Effector memory CD8-positive, alpha-beta T cell (primary cell): Measurements from ENCODE around the gene FRMPD3.
A peak's percentile ranks its signal among the peaks of the same experiment; 100 is the strongest.

Source experiments
- ATAC-seq: fragments of 150-1000 bp; cut with Tn5 transposase; replicated peaks from 2 replicates; pipeline ENCODE4 v1.10.0; 2021; ENCODE audit warnings: mild to moderate bottlenecking, moderate library complexity
- DNase-seq, 3 experiments: peaks; one replicate each; pipeline ENCODE4 v3.0.0; 2021
- H3K27ac Mint-ChIP-seq, 2 donors: one replicate each; pipeline ENCODE4 v1.8.0; 2022; ENCODE audit warnings: mild to moderate bottlenecking in 2 of 2, mixed read lengths in 2 of 2, moderate library complexity in 2 of 2
- H3K27me3 Mint-ChIP-seq, 2 donors: one replicate each; pipeline ENCODE4 v1.8.0; 2022; ENCODE audit warnings: mixed read lengths in 2 of 2
- H3K36me3 Mint-ChIP-seq: one replicate; pipeline ENCODE4 v1.8.0; 2022; ENCODE audit warnings: mild to moderate bottlenecking, moderate library complexity, mixed read lengths; ENCODE audit not compliant: insufficient read depth
- H3K4me1 Mint-ChIP-seq, 2 donors: one replicate each; pipeline ENCODE4 v1.8.0; 2022; ENCODE audit warnings: low read depth in 2 of 2, mixed read lengths in 2 of 2
- H3K4me3 Mint-ChIP-seq, 2 donors: one replicate each; pipeline ENCODE4 v1.8.0; 2022; ENCODE audit warnings: mild to moderate bottlenecking in 2 of 2, mixed read lengths in 2 of 2, moderate library complexity in 2 of 2
- H3K9me3 Mint-ChIP-seq, 2 donors: one replicate each; pipeline ENCODE4 v1.8.0; 2022; ENCODE audit warnings: mixed read lengths in 2 of 2
- total RNA-seq, 9 experiments: gene quantifications; one replicate each; lab custom pipeline; 2026; lab: John Stamatoyannopoulos, UW

The FRMPD3 gene
- total RNA-seq: 0 to 18.1 (median 1.0) reads per million in 9 experiments

DNA sequence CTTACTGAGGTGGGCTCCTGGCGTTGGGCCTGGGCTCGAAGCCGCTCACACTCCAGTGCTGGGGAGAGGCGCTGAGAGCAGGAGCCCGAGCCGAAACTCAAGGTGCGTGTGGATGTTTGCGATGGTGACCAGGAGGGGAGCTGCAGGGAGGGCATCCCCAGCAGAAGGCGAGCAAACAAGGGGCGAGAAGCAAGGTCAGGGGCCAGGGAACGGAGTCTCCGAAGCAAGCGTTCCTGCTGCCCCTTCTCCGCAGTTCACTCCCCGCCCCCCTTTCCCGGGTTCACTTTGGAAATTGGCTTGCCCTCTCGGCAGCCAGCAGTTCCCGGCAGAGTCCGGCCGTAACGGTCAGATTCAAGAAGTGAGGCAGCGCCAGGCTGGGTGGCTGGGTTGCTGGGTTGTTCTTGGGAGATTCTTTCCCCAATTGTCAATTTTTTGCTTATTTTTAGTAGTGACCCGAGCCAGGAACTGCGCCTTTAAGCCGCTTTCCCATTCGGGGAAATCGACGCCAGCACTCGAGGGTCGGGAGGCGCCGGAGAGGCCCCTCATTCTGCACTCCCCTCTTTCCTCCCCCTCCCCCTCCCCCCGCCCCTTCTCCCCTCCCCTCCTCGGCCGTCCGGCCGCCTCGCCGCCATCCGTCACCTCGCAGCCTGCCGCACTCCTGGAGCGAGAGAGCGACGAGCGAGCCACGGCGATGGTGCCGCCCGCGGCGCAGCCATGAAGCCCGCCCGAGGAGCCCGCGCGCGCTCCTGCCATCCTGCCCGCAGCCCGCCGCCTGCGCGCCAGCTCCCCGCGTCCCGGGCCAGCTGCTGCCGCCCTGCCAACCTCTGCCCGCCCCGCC is at the start of gene FRMPD3:
Gene FRMPD3, plus strand, starts transcription at position 655 of the 838 bp plus-strand sequence. CDS start 76,937 bp downstream, outside the sequence.
- ATAC-seq (peak; percentile 8), DNase-seq (peak; percentile 10 to 15 (median 12))
- peaks cover 17% of the 10 kb centered on the region for H3K36me3 Mint-ChIP-seq
- H3K9me3 Mint-ChIP-seq: no peaks in the 10 kb centered on the region
- peak within 1 kb of the TSS; percentile 71 to 85 for H3K4me3 Mint-ChIP-seq
- peak within 1 kb of the TSS; percentile 84 to 90 for H3K27ac Mint-ChIP-seq
- H3K27me3 Mint-ChIP-seq: peaks cover 6% of the 10 kb centered on the region in 2 donors
- H3K4me1 Mint-ChIP-seq: peaks cover 19 to 26% of the 10 kb centered on the region in 2 donors

DNA sequence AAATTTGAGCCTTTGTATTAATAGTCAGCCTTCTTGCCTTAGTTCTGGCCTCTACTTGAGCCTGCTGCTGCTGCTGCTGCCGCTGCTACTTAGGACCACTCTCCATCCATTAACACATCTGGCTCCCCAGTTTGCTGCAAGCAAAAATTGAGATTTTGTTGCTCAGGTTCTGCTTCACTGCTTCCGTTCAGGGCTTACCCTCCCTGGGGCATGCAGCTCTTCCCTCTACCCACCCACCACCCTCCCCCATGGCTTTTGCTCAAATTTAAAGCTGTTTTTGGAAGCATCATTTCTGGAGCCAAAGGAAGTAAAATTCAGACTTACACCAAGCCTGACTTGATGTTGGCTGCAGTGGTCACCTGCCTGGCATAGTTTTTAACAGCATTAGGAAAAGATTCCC is 28.9 kb upstream of the FRMPD3 start:
- Mint-ChIP-seq H3K36me3 (no peaks in the 10 kb centered on the region), H3K9me3 (peaks cover 2 to 7% of the 10 kb centered on the region in 2 donors), H3K27ac (no peak overlapping the region), H3K4me3 (no peak overlapping the region), H3K4me1 (peaks cover 0 to 1% of the 10 kb centered on the region in 2 donors), H3K27me3 (peaks cover 21 to 31% of the 10 kb centered on the region in 2 donors)
- DNase-seq: no peak
- ATAC-seq: no peak

DNA sequence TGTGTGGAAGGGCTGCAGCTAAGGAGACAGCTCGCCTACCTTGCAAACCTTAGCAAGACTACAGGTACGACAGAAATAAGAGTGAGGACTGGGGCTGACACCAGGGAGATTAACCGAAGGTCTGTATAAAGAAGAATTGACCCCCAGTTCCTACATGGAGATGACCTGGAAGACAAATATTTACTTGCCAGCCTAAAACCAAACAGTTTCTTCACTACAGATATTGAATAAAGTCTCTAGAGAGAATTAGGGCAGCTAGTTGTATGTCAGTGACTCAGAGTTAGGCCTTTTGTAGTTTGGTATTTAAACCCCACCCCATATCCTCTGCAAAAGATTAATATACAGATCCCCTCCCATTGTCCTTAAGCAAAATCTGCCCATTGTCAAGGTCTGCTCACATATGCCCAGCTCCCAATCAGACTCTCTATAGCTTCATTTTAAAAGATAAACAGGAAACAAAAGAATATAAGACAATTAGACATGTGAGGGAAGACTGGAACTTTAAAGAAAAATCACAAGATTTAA is 28.1 kb upstream of the FRMPD3 start:
- Mint-ChIP-seq H3K9me3 (peaks cover 2 to 7% of the 10 kb centered on the region in 2 donors), H3K36me3 (no peaks in the 10 kb centered on the region), H3K4me3 (no peak overlapping the region), H3K27ac (no peak overlapping the region), H3K27me3 (peaks cover 21 to 31% of the 10 kb centered on the region in 2 donors), H3K4me1 (peaks cover 0 to 1% of the 10 kb centered on the region in 2 donors)
- ATAC-seq (no peak), DNase-seq (no peak)

DNA sequence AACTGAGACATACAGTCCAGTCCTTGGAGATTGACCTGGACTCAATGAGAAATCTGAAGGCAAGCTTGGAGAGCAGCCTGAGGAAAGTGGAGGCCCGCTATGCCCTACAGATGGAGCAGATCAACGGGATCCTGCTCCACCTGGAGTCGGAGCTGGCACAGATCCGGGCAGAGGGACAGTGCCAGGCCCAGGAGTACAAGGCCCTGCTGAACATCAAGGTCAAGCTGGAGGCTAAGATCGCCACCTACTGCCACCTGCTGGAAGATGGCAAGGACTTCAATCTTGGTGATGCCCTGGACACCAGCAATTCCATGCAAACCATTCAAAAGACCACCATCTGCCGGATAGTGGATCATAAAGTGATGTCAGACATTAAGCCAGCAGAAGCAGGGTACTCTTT is 20.4 kb upstream of the FRMPD3 start:
- peaks cover 6 to 9% of the 10 kb centered on the region in 2 donors for H3K27me3 Mint-ChIP-seq
- no peaks in the 10 kb centered on the region for H3K36me3 Mint-ChIP-seq
- no peak overlapping the region for H3K4me3 Mint-ChIP-seq
- no peak overlapping the region for H3K27ac Mint-ChIP-seq
- no peaks in the 10 kb centered on the region for H3K4me1 Mint-ChIP-seq
- DNase-seq (peak; percentile 0 to 9 (median 6)), ATAC-seq (no peak)
- peaks cover 2 to 7% of the 10 kb centered on the region in 2 donors for H3K9me3 Mint-ChIP-seq

DNA sequence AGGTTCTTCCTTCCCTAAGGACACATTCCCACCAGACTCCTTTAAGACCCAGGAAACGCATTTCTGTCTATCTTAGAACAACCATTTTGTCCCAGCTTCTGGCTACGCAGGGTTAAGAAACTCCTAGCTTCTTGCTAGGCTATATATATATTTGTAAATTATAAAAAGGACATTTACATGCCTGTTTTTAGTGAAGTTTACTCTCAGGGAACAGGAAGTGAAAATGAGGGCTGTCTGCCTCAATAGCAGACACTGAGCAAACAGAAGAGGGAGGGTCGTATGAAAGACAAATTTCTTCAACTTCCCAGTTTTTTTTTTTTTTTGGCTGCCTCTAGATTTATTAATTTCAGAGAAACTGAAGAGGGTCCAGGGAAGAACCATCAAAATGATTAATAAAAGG is 9.3 kb upstream of the FRMPD3 start:
- Mint-ChIP-seq H3K4me3 (no peak overlapping the region), H3K36me3 (no peaks in the 10 kb centered on the region), H3K4me1 (no peaks in the 10 kb centered on the region), H3K27me3 (peaks cover 6% of the 10 kb centered on the region in 2 donors), H3K9me3 (no peaks in the 10 kb centered on the region), H3K27ac (peak overlapping the region in 1 of 2 donors; percentile 75)
- DNase-seq (no peak), ATAC-seq (no peak)

DNA sequence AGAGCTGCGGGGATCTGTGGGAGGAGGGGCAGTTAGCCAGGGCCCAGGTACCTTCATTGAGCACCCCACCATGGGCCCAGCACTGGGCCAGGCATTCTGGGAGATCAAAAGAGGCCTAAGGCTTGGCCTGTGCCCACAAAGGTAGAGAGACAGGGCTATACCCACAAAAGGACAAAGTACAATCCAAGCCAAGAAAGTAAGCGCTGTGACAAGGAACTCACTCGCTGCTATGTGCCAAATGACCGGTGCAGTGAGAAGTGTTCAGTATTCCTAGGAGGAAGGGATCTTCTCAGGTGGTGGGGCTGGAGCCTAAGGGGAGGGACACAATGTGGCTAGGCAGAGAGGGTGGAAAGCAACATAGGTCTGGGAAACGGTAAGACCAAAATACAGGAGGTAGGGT is 8.8 kb upstream of the FRMPD3 start:
- DNase-seq (no peak), ATAC-seq (no peak)
- Mint-ChIP-seq H3K27ac (peak overlapping the region in 1 of 2 donors; percentile 75), H3K36me3 (no peaks in the 10 kb centered on the region), H3K4me3 (no peak overlapping the region), H3K9me3 (no peaks in the 10 kb centered on the region), H3K27me3 (peaks cover 6% of the 10 kb centered on the region in 2 donors), H3K4me1 (no peaks in the 10 kb centered on the region)

DNA sequence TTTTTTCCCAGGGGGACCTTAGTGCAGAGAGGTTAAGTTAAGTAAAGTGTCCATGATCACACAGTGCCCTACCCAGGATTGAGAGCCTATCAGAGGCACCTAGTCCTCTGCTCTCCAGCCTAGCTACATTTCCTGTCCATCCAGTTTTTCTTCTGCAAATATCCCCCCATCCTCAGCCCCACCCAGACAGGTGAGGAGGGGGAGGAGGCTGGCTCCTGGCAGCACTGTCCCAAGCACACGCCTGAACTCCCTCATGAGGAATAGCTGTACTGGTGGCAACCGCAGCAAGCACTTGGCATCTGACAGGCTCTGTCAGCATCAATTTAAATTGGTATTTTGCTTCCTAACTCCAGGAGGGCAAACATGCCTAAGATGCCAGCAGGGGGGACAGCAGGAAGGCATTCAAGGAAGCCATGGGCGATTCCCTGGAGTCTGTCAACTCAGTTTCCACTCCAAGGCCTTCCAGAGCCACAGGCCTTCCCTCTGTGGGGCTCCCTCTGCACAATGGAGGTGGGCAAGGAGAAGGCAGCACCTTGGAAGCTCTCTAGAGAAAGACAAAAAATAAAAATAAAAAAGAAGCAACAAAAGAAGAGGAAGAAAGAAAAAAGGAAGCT is 6.4 kb upstream of the FRMPD3 start:
- no peak overlapping the region for H3K27ac Mint-ChIP-seq
- no peak overlapping the region for H3K4me3 Mint-ChIP-seq
- no peak for ATAC-seq
- no peaks in the 10 kb centered on the region for H3K4me1 Mint-ChIP-seq
- no peak for DNase-seq
- no peaks in the 10 kb centered on the region for H3K36me3 Mint-ChIP-seq
- no peaks in the 10 kb centered on the region for H3K9me3 Mint-ChIP-seq
- peaks cover 6% of the 10 kb centered on the region in 2 donors for H3K27me3 Mint-ChIP-seq

DNA sequence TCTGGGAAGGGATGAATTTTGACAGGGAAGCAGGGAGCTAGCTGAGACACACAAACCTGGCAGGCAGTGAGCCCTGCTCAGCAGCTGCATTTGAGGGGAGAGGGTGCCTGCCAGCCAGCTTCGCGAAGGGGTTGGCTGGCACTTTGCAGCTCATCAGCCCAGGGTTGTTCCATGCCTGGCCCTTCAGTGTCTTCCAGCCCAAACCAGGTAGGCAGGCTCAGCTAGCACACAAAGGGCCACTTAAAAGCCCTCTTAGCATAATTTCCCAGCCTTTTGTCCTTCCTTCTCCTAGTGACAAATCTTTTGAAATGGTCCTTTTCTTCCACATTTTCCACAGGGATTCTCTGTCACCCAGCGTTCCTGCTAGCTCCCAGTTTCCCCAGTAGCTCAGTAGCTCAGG is 4.3 kb upstream of the FRMPD3 start:
- H3K27me3 Mint-ChIP-seq: peaks cover 6% of the 10 kb centered on the region in 2 donors
- no peak for DNase-seq
- no peaks in the 10 kb centered on the region for H3K9me3 Mint-ChIP-seq
- peaks cover 6 to 7% of the 10 kb centered on the region in 2 donors for H3K4me1 Mint-ChIP-seq
- no peak overlapping the region for H3K4me3 Mint-ChIP-seq
- H3K36me3 Mint-ChIP-seq: peaks cover 6% of the 10 kb centered on the region
- no peak overlapping the region for H3K27ac Mint-ChIP-seq
- ATAC-seq: no peak

DNA sequence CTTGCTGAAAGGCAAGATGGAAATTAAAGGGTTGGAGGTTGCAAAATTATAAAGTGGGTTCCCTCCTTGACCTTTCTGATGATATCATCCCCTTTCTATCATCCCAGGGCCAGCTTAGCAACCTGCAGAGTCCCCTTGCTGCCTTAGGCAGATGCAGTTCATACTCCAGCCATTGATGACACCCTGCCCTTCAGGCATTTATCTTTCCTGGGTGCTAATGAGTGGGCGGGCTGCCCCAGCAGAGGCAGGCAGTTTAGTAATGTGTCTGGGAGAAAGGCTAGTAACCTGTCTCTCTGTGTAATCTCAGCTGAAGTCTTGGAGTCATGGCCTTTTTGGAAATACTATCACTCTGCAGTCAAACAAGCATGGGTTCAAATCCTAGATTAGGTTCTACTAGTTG is 3.8 kb upstream of the FRMPD3 start:
- H3K27me3 Mint-ChIP-seq: peaks cover 6% of the 10 kb centered on the region in 2 donors
- H3K9me3 Mint-ChIP-seq: no peaks in the 10 kb centered on the region
- peaks cover 6 to 11% of the 10 kb centered on the region in 2 donors for H3K4me1 Mint-ChIP-seq
- H3K27ac Mint-ChIP-seq: no peak overlapping the region
- ATAC-seq (no peak), DNase-seq (no peak)
- H3K4me3 Mint-ChIP-seq: no peak overlapping the region
- H3K36me3 Mint-ChIP-seq: peaks cover 11% of the 10 kb centered on the region

DNA sequence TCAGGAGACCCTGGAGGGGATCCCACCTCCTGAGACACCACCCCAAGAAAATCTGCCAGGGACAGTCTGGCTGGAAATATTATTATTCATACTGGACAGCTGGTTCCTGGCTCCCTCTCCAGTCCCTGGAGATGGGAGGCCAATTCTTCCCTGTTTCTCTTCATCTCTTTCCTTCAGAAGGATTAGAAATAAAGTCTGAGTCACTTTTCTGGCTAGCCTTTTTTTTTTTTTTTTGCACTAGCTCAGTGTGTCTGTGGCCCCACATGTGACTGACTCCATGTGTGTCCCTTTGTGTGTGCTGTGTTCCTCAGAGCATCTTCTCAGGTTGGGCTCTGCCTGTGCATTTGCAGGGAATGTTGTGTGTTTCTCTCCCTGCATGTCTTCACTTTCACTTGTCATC is 1.8 kb upstream of the FRMPD3 start:
- H3K9me3 Mint-ChIP-seq: no peaks in the 10 kb centered on the region
- ATAC-seq (no peak), DNase-seq (no peak)
- H3K27ac Mint-ChIP-seq: no peak overlapping the region
- peaks cover 6% of the 10 kb centered on the region in 2 donors for H3K27me3 Mint-ChIP-seq
- H3K4me1 Mint-ChIP-seq: peaks cover 19 to 26% of the 10 kb centered on the region in 2 donors
- no peak overlapping the region for H3K4me3 Mint-ChIP-seq
- peaks cover 17% of the 10 kb centered on the region for H3K36me3 Mint-ChIP-seq

DNA sequence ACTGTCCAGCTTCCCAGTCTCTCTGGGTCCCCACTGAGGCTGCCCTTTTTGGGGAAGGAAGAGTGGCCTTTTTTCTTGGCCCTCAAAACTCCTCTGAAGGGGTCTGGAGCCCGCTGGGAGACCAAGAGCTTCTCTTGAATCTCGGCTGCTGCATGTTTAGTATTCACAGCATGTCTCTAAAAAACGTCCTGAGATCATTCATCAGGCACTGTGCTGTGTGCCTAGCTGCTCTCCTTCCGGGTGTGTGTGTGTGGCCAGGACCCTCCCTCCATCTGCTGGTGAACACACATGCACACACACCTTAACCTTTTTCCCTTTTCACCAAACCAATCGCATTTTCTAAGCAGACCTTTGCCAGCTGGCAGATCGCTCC is 841 bp upstream of the FRMPD3 start:
- Mint-ChIP-seq H3K27ac (peak overlapping the region in 1 of 2 donors; percentile 77), H3K9me3 (no peaks in the 10 kb centered on the region), H3K27me3 (peaks cover 6% of the 10 kb centered on the region in 2 donors), H3K4me1 (peaks cover 19 to 26% of the 10 kb centered on the region in 2 donors), H3K4me3 (peak overlapping the region; percentile 71 to 85), H3K36me3 (peaks cover 17% of the 10 kb centered on the region)
- ATAC-seq: no peak
- peak in 1 of 3 experiments; percentile 0 for DNase-seq

DNA sequence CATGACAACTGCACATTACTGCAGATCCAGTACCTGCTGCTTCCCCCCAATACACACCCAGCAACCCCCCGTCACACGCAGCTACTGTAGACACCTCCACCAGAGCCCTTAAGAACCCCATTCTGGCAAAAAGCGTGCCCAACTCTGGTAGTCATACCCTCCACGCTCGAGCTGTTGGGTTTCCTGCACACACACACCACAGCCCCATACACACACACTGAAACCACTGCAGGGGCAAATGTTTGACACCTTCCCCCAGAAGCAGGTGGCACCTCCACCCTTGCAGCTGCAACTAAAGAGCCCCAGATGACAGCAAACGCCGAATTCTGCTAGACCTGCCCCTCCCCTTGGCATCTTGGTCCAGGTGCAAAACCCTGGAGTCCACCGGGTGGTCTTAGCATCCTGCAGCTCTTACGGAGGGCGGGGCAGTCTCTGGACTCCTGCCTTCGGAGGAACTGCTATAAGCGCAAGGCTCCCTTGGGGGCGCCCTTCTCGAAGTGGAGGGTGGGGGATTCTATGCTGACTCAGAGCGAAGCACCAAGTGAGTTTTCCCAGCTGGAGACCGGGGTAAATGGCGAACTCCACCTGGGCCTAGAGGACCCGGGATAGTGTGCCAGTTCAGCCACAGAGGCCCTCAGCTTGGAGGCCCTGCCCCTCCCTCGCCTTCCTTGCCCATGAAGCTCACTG is 1.5 kb downstream of the FRMPD3 start:
- H3K4me1 Mint-ChIP-seq: peaks cover 19 to 26% of the 10 kb centered on the region in 2 donors
- DNase-seq (peak; percentile 46 to 49 (median 48)), ATAC-seq (peak; percentile 63)
- peak overlapping the region; percentile 65 to 85 for H3K4me3 Mint-ChIP-seq
- peaks cover 17% of the 10 kb centered on the region for H3K36me3 Mint-ChIP-seq
- no peaks in the 10 kb centered on the region for H3K27me3 Mint-ChIP-seq
- no peaks in the 10 kb centered on the region for H3K9me3 Mint-ChIP-seq
- peak overlapping the region; percentile 84 to 90 for H3K27ac Mint-ChIP-seq

DNA sequence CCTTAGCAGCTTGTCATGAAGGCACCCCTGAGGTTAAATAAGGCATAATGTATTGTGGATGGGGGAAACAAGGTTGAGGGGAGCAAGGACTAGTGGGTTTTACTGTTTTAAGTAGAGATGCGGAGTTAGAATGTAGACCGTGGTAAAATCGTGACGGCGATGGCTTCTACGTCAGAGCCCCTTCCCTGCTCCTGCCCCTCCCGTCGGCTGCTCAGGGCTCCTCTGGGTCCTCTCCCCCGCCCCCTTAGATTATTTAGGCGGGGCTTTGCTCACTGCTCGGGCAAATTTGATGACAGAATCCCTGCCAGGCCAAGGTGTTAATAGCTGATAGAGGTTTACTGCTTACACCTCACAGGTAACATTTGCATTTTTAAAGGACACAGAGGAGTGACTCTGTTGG is 2.3 kb downstream of the FRMPD3 start:
- no peaks in the 10 kb centered on the region for H3K27me3 Mint-ChIP-seq
- H3K27ac Mint-ChIP-seq: peak overlapping the region; percentile 84 to 90
- peak overlapping the region; percentile 65 to 85 for H3K4me3 Mint-ChIP-seq
- peak; percentile 32 to 42 (median 38) for DNase-seq
- H3K4me1 Mint-ChIP-seq: peaks cover 19 to 26% of the 10 kb centered on the region in 2 donors
- H3K36me3 Mint-ChIP-seq: peaks cover 17% of the 10 kb centered on the region
- no peaks in the 10 kb centered on the region for H3K9me3 Mint-ChIP-seq
- ATAC-seq: peak; percentile 37
